Gastrocnemius medialis (tissue), 4 donors: ENCODE measurements around the gene GNAI2. TPM values are rescaled to one million over a fixed set of nuclear protein-coding genes. Genes with fewer than 3 reads are reported as not detected.
A peak's percentile ranks its signal among the peaks of the same experiment; 100 is the strongest.
"Not testable (repeated sequence)": the region's sequence is repeated elsewhere in the genome, so short reads cannot be mapped to it uniquely, and the experiment has no call there.

Experiments
- ATAC-seq, 2 donors: fragments of 150-250 bp; one replicate each; pipeline ENCODE4 v1.9.1; 2016
- DNase-seq, 2 donors: peaks; one replicate each; pipeline ENCODE4 v3.0.0-alpha.2; 2019
- H3K27ac ChIP-seq, 4 donors: fragments of 200-600 bp; sonication (generic); 1 replicate in 1 of 4; 2 replicates in 3 of 4; pipeline ENCODE4 v1.5.1; 2016 to 2018; ENCODE audit warnings: mild to moderate bottlenecking in 2 of 4, moderate library complexity in 1 of 4
- H3K27me3 ChIP-seq, 3 donors: fragments of 200-600 bp; sonication (generic) in 2 of 3; 1 replicate in 1 of 3; 2 replicates in 2 of 3; pipeline versions ENCODE4 v1.5.1 to v1.6.0; 2016 to 2019; ENCODE audit warnings: mild to moderate bottlenecking in 1 of 3, moderate library complexity in 1 of 3
- H3K36me3 ChIP-seq, 2 donors: fragments of 200-600 bp; sonication (generic) in 1 of 2; one replicate each; pipeline ENCODE4 v1.5.1; 2017 to 2018
- H3K4me1 ChIP-seq, 2 donors: fragments of 200-600 bp; sonication (generic) in 1 of 2; one replicate each; pipeline ENCODE4 v1.5.1; 2016 to 2017; ENCODE audit warnings: mild to moderate bottlenecking in 2 of 2
- H3K4me3 ChIP-seq, 4 donors: fragments of 200-600 bp; sonication (generic) in 3 of 4; 1 replicate in 1 of 4; 2 replicates in 3 of 4; pipeline ENCODE4 v1.5.1; 2016 to 2019; ENCODE audit warnings: mild to moderate bottlenecking in 2 of 4
- H3K9me3 ChIP-seq, 3 donors: fragments of 200-600 bp; sonication (generic) in 2 of 3; 1 replicate in 1 of 3; 2 replicates in 2 of 3; pipeline ENCODE4 v1.5.1; 2016 to 2019
- POLR2A ChIP-seq, 2 donors: fragments of 450-650 bp; IDR thresholded peaks; one replicate each; pipeline ENCODE4 v1.6.1; 2017; ENCODE audit warnings: antibody characterized with exemption in 2 of 2, mild to moderate bottlenecking in 2 of 2, moderate library complexity in 2 of 2
- in situ Hi-C, 4 donors: fragments of 200-750 bp; cut with MboI; loops; one replicate each; pipeline versions ENCODE4 v1.15.0 to v1.8.0; 2017; ENCODE audit warnings: low sequenced_read_pairs in 4 of 4
- intact Hi-C: fragments of 100-400 bp; cut with DNase I; formaldehyde crosslinking; loops from one replicate; pipeline ENCODE4 v1.15.1; 2023; ENCODE audit warnings: low total_unique reads
- total RNA-seq, 4 donors: library from RNA; depleted of rRNA; stranded (reverse); fragments of >200 nt; gene quantifications; one replicate each; pipeline versions ENCODE4 v1.1.0 to v1.2.3, GENCODE V29; 2016
- TF ChIP-seq, protein P1 (sequence below), 5 experiments: fragments of 450-650 bp in 3 of 5; fragments of 200-600 bp in 2 of 5; sonication (generic) in 2 of 5; IDR thresholded peaks in 4 of 5; conservative IDR thresholded peaks in 1 of 5; 1 replicate in 4 of 5; 2 replicates in 1 of 5; pipeline ENCODE4 v1.5.1; 2016 to 2019; ENCODE audit warnings: antibody characterized with exemption in 5 of 5, mild to moderate bottlenecking in 3 of 5, moderate library complexity in 3 of 5

Gene GNAI2
- total RNA-seq, 4 donors from 2014 or later, result 26.7 to 67.8 (median 39.8) TPM

DNA sequence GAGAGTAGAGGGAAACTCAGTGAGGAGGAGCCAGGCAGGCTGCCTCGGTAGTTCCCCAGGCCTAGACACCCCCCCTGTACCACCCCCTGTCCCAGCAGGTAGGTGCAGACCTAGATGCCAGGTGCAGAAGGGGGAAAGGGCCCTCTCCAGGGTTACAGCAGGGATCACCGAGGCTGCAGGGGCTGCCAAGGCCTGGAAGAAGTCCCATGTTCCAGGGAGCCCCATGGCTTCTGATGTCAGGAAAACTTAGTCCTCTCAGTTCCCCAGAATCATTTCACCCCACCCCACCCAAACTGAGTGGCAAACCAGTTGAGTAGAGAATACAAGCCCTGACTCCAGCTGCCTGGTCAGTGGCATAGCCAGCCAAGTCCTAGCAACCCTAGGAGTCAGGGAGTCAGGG is 25.5 kb downstream of the GNAI2 start:
- peaks cover 27 to 45% of the 10 kb centered on the region in 2 donors for H3K4me1 ChIP-seq
- ATAC-seq (no peak), DNase-seq (no peak)
- intact Hi-C loops (loop anchor here (2.0 kb wide), 1 partner anchor 63 kb away; no protein-coding TSS in a partner anchor), in situ Hi-C loops (no loop called here)
- H3K27me3 ChIP-seq, result no peaks in the 10 kb centered on the region
- H3K36me3 ChIP-seq, result peaks cover 0 to 22% of the 10 kb centered on the region in 2 donors
- no peaks in the 10 kb centered on the region for H3K9me3 ChIP-seq
- TF ChIP-seq, protein P1, sequence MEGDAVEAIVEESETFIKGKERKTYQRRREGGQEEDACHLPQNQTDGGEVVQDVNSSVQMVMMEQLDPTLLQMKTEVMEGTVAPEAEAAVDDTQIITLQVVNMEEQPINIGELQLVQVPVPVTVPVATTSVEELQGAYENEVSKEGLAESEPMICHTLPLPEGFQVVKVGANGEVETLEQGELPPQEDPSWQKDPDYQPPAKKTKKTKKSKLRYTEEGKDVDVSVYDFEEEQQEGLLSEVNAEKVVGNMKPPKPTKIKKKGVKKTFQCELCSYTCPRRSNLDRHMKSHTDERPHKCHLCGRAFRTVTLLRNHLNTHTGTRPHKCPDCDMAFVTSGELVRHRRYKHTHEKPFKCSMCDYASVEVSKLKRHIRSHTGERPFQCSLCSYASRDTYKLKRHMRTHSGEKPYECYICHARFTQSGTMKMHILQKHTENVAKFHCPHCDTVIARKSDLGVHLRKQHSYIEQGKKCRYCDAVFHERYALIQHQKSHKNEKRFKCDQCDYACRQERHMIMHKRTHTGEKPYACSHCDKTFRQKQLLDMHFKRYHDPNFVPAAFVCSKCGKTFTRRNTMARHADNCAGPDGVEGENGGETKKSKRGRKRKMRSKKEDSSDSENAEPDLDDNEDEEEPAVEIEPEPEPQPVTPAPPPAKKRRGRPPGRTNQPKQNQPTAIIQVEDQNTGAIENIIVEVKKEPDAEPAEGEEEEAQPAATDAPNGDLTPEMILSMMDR (IDR thresholded peaks at IDR 0.05 in 4 of 5, conservative IDR thresholded peaks at IDR 0.05 in 1 of 5), result no peak
- TF ChIP-seq POLR2A (IDR thresholded peaks at IDR 0.05), result no peak
- no peak overlapping the region for H3K4me3 ChIP-seq
- H3K27ac ChIP-seq, result peak overlapping the region; percentile 96 to 99 (median 98)

DNA sequence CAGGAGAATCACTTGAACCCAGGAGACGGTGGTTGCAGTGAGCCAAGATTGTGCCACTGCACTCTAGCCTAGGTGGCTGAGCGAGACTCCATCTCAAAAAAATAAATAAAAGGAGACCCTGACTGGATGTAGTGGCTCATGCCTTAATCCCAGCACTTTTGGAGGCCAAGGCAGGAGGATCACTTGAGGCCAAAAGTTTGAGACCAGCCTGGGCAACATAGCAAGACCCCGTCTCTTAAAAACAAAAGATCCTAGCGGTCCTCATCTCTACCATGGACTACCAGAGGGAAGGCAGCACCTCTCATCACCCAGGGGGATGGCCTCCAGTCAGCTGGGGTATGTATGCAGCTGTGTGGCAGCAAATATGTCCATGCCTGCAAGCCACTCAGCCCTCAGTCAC is 26.2 kb downstream of the GNAI2 start:
- peaks cover 30 to 52% of the 10 kb centered on the region in 2 donors for H3K4me1 ChIP-seq
- H3K27ac ChIP-seq, H3K4me3 ChIP-seq, DNase-seq, ATAC-seq, H3K9me3 ChIP-seq, H3K27me3 ChIP-seq, intact Hi-C loops, in situ Hi-C loops: not testable (repeated sequence)
- H3K36me3 ChIP-seq, result peaks cover 0 to 15% of the 10 kb centered on the region in 2 donors

DNA sequence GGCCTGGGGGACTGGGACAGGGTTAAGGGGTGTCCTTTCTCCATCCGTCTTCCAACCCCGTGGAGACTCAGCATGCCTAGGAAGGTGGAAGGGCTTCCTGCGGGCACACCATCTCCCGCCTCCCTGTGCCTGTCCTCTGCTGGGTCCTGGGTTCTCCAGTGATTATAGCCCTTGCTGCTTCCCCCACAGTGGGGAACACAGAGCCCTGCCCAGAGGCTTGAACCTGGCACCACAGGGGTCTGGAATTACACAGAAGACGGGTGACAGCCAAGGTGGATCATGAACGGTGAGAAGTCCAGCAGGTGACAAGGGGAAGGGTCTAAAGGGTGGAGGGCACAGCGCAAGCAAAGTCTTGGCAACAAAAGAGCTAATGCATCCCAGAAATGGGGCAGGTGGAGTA is 26.8 kb downstream of the GNAI2 start:
- no peak for TF ChIP-seq POLR2A (IDR thresholded peaks at IDR 0.05)
- TF ChIP-seq, protein P1 (IDR thresholded peaks at IDR 0.05 in 4 of 5, conservative IDR thresholded peaks at IDR 0.05 in 1 of 5), result no peak
- H3K9me3 ChIP-seq, result no peaks in the 10 kb centered on the region
- in situ Hi-C loops, result no loop called here
- peaks cover 0 to 9% of the 10 kb centered on the region in 2 donors for H3K36me3 ChIP-seq
- H3K27ac ChIP-seq, result no peak overlapping the region
- ATAC-seq, result no peak
- intact Hi-C loops, result no loop called here
- DNase-seq, result no peak
- H3K27me3 ChIP-seq, result no peaks in the 10 kb centered on the region
- H3K4me1 ChIP-seq, result peaks cover 34 to 57% of the 10 kb centered on the region in 2 donors
- no peak overlapping the region for H3K4me3 ChIP-seq

DNA sequence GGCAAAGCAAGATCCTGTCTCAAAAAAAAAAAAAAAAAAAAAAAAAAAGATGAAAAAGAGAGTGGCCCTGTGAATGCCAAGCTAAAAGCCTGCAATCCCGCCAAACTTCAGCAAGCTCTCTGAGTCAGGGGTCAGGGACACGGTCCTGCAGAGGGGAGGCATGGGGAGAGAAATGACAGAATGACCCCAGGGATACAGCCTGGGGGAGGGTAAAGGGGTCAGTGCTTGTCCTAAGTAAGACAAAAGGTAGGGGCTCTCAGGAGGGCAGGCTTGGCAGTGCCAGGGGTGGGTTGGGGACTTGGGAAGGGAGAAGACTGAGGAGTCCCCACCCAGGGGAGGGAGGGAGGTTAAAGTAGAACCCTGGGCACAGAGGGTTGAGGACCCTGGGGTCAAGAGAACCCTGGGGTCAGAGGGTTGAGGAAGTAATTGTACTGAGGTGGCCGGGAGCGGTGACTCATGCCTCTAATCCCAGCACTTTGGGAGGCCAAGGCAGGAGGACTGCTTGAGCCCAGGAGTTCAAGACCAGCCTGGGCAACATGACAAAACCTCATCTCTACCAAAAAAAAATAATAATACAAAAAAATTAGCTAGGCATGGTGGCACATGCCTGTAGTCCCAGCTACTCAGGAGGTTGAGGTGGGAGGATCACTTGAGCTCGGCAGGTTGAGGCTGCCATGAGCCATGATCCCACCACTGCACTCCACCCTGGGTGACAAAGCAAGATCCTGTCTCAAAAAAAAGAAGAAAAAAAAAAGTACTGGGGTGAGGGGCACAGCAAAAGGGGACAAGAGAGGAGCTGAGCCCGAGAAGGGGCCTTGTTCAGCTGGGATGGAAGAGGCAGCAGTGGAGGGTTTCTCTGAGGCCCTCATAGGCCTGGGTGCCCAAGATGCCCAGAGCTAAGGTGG is 27.7 kb downstream of the GNAI2 start:
- no peak for ATAC-seq
- Histone ChIP-seq H3K4me1 (peaks cover 40 to 67% of the 10 kb centered on the region in 2 donors), H3K36me3 (no peaks in the 10 kb centered on the region), H3K27ac (peak overlapping the region; percentile 71 to 90 (median 82)), H3K27me3 (no peaks in the 10 kb centered on the region), H3K4me3 (no peak overlapping the region), H3K9me3 (no peaks in the 10 kb centered on the region)
- in situ Hi-C loops (no loop called here), intact Hi-C loops (no loop called here)
- TF ChIP-seq, protein P1 (IDR thresholded peaks at IDR 0.05 in 4 of 5, conservative IDR thresholded peaks at IDR 0.05 in 1 of 5), result no peak
- no peak for TF ChIP-seq POLR2A (IDR thresholded peaks at IDR 0.05)
- DNase-seq, result no peak

DNA sequence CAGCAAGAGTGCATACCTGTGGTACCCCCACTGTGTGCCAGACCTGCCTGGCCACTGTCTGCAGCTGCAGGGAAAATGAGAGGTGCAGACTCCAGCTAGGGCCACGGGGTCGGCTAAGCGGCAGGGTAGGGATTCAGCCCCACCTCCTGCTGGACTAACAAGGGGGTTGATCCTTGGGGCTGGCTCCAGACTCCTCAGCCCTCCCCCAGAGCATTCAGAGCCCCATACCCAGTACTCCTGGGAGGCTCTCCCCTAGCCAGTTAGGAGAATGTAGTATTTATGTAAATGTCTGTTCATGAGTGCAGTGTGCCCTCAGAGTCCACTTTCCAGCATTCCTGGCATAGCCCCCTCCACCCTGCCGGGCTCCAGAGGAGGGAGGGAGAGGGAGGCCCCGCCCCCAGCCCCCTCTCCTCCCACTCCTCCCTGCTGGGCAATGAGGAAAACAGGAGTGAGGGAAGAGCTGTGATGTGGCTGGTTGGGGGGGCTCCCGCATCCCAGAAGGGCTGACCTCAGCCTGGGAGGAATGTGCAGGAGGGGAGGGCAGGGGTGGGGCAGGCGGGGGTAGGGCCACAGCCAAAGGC is 28.5 kb downstream of the GNAI2 start:
- Histone ChIP-seq H3K9me3 (no peaks in the 10 kb centered on the region), H3K27me3 (no peaks in the 10 kb centered on the region), H3K27ac (peak overlapping the region; percentile 71 to 90 (median 82)), H3K4me1 (peaks cover 43 to 71% of the 10 kb centered on the region in 2 donors), H3K4me3 (no peak overlapping the region), H3K36me3 (no peaks in the 10 kb centered on the region)
- DNase-seq, result no peak
- no peak for ATAC-seq
- intact Hi-C loops (no loop called here), in situ Hi-C loops (no loop called here)
- no peak for TF ChIP-seq POLR2A (IDR thresholded peaks at IDR 0.05)
- TF ChIP-seq, protein P1 (IDR thresholded peaks at IDR 0.05 in 4 of 5, conservative IDR thresholded peaks at IDR 0.05 in 1 of 5), result no peak
